Hematopoietic multipotent progenitor cell treated with erythropoietin and hydrocortisone succinate and interleukin-3 and kit ligand, for 8 days (in vitro differentiated cells): ENCODE data around the gene NUDT14.

Experiments used
- DNase-seq: peaks from one replicate; pipeline ENCODE4 v3.0.0-alpha.2; 2015

Gene NUDT14

DNA sequence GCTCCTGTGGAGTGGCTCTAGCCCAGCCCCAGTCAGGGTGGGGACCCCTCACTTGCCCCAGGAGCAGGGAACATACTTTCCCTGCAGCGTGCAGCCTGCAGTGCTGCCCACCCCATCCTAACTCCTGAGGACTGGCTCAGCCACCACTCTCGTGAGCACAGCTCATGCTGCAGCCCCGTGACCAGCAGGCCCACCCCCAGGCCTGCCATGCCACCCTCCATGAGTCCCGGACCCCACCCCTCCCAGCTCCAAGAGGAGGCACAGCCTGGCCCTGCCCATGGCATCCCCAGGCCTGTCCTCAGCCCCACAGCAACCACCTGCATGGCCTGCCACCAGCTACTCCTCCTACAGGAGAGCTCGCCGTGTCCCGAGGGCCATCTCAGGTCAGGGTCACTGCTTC is 8.6 kb downstream of the NUDT14 start:
- DNase-seq = no peak

DNA sequence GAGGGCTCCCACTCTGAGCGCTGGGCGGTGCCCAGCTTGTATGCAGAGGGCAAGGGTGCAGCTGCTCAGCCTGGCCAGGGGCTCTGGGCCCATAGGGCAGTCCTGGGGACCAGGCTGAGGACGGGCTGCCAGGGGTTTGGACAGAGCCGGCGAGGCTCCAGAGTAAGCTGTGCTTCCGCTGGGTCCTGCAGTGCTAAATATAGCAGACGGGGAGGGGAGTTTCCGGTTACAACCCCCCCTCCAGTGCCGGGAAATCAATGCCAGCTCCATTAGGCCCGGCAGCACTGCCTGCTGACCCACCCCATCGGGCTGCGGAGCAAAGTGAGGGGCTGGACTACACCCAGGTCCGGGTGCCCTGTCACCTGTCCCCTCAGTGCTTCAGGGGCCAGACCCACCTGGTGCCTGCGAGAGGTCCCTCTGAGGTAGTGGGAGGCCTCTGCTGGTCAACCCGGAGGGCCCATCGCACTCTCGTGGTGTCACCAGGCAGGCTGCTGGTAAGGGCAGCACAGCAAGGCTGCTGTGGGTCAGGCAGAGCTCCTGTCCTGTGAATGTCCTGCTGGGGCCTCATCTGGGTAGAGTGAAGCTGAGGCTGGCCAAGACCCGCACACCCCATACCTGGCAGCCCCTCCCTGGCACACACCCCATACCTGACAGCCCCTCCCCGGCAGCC is 10.0 kb downstream of the NUDT14 start:
- no peak for DNase-seq

DNA sequence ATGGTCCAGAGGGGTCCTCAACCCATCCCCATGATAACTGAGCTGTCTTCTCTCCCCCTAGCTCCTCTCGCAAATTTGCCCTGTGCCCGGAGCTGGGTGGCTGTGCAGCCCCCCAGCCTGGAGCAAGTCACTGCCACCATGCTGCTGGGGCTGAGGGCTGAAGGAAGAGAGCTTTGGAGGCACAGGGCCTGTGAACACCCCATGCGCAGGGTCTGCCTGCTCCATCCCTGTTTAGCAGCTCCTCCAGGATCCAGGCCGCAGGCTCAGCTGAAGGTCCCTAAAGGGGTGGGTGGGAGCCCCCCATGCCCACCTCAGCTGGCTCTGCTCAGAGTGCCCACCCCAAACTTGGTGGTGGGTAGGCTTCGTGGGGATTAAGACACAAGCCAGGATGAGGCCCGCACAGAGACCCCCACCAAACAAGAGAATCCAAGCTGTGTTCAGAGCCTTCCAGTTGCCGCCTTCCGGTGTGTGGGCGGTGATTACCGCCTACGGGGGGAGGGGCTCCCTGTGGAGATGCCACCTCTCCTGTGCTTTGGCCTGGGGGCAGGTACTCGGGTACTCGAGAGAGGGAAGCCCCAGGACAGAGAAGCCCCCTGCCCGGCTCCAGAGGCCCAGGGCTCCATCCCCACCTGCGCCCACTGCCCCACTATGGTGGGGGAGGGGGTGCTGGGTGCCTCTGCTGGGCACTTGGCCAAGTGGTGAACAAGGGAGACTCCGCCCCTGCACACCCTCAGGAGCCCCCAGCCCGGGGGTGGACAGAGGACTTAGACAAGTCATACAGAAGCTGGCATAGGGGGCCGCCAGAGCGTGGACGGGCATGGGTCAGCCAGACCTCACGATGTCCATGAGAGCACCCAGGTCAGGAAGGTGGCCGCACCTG is 11.1 kb downstream of the NUDT14 start:
- DNase-seq = no peak

DNA sequence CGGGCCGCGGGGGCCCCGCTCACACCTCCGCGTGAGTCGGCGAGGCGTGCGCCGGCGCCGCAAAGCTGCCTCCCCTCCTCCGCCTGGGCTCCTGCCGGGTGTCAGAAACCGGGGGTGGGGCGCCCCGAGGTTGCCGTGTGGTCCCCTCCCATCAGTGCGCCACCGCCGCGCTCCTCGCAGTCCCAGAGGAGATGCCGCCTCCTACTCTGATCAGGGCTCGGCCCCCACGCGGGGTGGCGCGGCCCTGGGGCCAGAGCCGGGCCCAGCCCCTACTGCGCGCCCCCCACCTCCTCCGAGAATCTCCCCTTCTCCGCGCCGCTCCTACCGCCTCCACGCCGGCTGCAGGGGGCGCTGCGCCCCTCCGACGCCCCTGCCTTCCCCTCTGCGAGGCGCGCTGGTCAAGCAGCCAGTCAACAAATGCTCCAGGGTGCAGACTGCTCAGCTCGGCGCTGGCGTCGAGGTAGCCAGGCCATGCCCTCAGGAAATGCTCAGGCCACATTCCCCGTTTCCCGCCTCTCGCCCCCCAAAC is 12.1 kb downstream of the NUDT14 start:
- DNase-seq = no peak

DNA sequence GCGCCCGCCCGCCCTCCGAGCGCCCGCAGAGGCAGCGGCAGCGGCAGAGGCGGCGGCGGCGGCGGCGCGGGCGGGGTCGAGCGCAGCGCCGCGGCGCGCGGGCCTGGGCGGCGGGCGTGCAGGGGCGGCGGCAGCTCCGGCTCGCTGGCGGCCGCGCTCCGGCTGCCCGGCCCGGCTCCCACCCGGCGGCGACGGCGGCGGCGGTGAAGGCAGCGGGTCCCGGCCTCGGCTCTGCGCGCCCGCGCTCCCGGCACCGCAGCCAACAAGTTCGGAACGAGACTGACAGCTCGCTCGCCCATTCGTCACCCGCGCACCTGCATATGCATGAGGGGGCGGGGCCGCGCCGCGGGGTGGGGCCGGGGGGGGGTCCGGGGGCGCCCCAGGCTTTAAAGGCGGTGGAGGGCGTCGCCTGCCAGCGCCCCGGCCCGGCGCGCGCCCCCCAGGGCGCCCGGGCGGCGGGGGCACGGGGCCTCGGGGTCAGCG is 12.6 kb downstream of the NUDT14 start, which contains the start of gene JAG2:
JAG2 (minus strand) TSS at position 281 of the 483 bp plus-strand sequence. CDS start 356 bp downstream, outside the sequence.
- DNase-seq = peak; percentile 28

DNA sequence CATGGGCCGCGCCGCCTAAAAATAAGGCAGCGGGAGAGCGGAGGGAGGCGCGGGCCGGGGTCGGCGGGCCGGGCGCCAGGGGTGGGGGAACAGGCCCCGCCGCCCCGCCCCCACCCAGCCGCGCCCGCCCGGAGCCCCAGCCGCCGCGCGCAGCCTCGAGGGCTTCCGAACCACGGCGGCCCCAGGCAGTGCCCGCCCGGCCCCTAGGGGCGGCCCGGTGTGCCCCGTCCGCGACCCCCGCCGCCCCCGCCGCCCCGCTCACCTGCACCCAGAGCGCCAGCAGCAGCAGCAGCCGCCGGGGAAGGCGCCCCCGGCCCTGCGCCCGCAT is 13.1 kb downstream of the NUDT14 start:
- no peak for DNase-seq

DNA sequence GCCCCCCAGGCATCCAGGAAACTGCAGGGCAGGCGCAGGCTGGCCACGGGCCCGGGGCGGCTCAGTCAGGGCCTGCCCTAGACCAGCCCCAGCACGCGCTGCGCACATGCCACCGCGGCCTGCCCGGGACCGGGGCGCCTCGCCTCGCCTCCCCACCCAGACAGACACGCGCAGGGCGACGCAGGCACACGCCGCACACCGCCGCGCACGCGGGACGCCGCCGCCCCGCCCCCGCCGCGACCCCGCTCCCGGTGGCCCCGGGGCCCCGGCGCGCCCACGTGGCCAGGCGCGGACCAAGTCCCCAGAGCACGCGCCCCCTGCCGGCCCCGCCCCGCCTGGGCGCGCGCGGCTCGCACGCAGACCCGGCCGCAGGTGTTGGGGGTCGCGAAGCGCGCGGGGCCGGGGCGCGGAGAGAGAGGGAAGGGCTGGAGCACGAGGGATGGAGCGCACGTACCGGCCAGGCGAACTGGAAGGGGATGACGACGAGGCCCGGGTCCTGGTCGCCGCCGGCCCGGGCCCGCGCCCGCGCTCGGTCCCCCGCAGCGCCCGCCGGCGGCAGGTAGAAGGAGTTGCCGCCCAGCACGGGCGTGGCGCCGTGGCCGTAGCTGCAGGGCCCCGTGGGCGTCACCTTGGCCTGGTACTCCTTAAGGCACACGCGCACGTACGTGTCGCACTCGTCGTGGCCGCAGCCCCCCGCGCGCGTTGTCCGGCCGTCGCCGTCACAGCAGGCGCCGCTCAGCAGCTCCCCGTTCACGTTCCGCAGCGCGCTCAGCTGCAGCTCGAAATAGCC is 13.6 kb downstream of the NUDT14 start:
- DNase-seq = no peak

DNA sequence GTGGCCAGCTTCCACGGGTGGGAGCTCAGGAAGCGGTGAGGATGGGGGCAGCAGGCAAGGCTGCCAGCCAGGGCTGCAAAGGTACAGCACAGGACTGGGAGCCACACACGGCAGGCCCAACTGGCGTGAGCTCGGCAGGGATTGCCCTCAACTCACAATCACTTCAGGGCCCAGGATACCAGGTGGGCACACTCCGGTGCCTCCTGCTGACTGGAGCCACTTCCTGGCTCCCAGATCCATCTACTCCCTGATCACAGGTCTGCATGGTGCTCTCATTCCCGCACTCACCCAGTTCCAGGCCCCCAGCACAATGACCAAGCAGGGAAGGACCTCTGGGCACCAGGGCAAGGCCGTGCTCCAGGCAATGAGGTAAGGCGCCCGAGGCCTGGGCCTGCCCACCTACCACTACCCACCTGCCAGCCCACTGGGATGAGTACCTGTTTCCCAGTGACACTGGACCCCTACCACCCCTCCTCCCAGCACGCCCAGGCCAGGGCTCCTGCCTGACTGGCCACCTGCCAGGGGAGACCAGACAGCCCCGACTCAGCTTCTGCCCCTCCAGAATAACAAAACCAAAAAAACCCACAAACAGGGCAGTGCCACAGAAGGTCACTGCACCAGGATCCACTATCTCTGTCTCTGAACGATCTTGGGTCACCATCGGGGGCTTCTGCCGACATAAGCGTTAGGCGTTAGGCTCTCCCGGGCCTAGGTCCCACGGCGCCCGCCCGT is 14.4 kb downstream of the NUDT14 start:
- DNase-seq = no peak

DNA sequence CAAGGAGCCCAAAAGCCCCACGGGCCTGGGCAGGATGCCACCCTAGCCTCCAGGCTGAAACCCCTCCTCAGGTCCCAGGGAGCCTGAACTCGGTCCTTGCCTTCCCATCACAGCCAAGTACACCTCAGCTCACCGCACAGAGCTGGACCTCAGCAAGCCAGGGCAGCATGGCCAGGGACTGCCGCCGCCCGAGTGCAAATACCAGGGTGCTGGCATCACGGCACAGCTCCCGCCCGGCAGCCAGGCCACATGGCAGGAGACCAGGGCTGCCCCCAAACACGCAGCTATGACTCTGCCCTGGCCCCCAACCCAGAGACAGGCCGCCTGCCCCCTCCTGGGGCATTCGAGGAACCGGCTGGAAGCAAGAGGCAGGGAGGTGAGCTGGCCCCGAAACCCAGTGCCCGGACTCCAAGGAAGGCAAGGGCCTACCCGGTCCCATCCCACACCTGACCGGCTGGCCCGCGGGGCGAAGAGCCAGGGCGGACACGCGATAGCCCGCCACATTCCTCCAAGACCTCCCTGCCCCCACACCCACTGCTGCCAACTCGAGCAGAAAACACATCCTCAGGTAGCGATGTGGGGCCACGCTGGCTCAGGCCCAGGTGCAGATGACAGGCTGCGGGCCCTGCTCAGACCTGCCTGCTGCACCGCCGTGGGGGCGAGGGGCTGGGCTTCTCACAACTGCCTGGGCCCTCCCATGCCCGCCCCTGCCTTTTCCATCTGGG is 15.2 kb downstream of the NUDT14 start:
- no peak for DNase-seq

DNA sequence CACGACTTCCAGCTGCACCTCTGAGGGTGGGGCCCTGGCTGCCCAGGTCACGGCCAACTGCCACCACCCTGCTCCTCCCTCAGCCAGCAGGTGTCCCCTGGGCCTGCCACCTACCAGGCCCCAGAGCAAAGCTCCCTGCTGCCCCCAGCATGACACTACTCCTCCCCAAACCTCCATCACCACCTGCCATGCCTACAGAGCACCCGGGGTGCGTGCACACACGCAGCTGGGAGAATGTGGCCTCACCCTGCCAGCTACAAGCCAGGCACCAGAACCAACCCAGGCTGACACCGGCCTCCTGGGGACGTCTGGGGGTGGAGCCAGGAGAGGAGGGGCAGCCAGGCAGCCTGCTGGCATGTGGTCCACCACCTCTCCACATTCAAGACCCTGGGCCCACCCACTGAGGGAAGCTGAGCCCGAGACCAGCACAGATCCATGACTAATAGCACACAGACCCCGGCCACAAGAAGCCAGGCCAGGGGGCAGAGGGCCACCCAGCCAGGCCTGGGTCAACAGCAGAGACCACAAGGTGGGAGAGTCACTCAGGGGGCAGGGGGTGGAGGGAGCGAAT is 15.9 kb downstream of the NUDT14 start:
- DNase-seq = no peak

DNA sequence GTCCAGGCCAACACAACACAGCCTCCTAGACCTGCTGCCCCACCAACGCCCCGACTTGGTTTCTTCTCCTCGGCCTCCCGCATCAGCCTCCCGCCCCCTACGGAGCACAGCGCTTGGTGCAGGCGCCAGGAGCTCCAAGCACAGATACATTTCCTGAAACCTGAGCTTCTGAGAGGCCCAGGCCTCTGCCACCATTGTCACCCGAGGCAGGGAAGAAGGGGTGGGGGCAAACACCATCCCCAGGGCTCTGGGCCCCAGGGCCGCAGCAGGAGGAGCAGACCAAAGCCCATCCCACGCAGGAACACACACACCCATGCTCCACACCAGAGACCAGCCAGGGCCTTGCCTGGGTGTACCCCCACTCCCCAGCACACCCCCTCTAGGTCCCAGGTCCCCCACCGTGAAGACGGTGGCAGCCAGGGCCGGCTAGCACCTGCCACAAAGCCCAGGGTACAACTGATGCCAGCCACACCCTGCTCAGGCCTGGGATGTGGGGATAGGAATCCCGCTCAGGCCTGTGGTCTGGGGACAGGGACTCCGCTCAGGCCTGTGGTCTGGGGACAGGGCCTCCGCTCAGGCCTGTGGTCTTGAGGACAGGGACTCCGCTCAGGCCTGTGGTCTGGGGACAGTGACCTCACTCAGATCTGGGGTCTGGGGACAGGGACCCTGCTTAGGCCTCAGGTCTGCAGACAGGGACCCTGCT is 17.9 kb downstream of the NUDT14 start:
- DNase-seq = no peak

DNA sequence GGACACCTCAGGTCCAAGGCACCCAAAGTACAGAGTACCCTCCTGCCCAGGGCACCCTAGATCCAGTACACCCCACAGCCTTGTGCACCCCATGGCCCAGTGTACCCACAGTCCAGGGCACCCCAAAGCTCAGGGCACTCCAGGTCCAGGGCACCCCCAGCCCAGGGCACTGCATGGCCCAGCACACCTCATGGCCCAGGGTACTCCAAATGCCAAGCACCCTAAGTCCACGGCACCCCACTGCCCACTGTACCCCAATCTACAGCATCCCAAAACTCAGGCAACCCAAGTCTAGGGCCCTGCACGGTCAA is 18.5 kb downstream of the NUDT14 start:
- DNase-seq = no peak

DNA sequence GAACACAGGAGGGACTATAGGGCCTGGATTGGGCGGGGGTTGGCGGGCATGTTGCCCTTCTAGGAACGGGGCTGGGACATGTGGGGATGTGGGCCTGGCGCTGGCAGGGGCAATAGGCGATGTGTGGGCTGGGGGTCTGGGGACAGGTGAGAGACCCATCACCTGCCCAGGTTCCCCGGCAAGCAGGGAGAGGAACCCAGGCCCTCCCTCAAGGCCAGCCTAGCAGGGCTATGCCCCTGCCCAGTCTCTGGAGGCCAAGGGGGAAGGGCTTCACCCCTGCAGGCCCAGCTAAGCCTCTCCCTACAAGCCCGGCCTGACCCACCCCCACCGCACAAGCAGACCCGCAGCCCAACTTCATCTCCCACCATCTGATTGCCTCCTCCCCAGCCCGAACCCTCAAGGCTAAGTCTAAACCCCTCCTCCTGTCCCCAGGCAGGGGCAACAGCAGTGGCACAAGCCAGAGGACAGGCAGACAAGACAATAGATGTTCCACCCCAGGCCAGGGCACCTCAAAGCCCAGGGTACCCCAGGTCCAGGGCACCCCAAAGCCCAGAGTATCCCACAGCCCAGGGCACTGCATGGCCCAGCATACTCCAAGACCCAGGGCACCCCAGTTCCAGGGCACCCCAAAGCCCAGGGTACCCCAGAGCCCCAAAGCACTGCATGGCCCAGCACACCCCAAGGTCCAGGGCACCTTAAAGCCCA is 19.0 kb downstream of the NUDT14 start:
- DNase-seq = no peak

DNA sequence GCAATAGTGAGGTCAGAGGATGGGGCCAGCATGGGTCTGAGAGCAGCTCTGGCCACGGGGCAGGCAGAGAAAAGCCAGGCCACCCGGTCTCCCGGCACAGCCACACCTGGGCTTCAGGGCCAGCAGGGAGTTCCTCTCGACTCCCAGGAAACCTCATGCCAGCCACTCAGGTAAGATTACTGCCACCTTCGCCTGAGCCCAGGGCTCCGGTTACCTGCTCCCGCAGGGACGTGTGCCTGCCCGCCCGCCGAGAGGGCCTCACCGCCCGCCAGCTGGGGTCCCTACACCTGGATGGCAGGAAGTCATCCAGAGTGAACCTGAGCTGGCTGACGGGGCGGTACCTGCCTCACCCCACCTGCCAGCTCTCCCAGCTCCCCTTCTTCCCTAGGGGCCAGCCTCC is 19.8 kb downstream of the NUDT14 start:
- DNase-seq = no peak

DNA sequence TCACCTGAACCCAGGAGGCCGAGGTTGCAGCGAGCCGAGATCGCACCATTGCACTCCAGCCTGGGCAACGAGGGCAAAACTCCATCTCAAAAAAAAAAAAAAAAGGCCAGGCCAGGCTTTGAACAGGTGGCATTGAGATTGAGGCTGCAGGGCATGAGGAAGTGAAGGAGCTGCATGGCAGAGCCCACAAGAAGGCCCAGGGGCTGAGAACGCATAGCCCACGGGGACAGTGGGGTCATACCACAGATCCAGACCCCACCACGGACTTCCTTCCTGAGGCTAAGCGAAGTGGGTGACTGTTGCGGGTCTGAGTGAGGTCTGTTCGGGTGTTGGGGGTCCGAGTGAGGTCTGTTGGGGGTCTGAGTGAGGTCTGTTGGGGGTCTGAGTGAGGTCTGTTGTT is 20.3 kb downstream of the NUDT14 start:
- DNase-seq = no peak

DNA sequence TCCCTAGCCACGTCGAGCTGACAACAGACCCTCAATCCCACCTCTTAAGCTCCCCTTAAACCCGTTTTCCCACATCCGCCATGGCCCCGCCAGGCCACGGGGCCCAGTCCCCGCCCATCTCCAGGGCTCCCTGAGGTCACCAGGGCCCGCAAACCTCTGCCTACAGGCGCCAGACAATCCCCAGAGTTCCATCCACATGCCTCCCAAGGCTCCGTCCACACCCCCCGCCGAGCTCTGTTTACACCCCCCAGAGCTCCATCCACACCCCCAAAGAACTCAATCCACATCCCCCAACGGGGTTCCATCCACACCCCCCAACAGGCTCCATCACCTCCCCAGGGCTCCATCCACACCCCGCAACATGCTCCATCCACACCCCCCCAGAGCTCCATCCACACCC is 21.8 kb downstream of the NUDT14 start:
- no peak for DNase-seq

DNA sequence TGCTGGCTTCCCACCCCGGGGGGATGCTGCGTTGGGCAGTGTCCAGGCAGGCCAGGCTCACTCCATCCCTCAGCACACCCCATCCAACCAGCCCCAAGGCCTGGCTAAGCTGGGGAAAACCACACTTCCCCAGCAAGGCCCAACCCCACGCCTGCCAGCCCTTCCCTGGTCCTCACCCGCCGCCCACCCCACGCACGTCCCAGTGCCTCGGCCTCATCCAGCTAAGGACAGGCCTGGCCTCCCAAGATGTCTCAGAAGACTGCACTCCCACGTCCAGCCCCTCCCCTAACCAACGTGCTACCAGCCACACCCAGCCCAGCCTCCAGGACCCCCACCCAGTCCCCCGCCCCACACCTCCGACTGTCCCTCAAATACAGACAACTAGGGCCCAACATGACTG is 22.3 kb downstream of the NUDT14 start:
- no peak for DNase-seq

DNA sequence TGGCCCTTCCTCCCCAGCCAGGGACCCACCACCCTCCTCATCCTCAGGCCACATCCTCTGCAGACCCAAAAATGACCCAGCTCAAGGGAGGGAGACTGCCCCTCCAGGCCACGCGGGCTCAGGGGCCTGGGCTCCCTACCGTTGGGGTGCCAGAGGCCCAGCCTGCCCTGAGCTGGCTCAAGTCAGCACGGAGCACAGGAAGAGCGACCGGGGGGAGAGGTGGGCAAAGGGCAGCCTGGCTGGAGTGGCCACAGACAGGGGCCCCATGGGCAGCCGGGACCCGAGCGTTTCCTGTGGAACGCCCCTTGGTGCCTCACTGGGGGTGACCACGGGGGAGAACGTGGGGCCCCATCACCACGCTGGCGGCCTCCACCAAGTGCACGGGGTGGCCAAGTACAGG is 23.2 kb downstream of the NUDT14 start:
- no peak for DNase-seq

DNA sequence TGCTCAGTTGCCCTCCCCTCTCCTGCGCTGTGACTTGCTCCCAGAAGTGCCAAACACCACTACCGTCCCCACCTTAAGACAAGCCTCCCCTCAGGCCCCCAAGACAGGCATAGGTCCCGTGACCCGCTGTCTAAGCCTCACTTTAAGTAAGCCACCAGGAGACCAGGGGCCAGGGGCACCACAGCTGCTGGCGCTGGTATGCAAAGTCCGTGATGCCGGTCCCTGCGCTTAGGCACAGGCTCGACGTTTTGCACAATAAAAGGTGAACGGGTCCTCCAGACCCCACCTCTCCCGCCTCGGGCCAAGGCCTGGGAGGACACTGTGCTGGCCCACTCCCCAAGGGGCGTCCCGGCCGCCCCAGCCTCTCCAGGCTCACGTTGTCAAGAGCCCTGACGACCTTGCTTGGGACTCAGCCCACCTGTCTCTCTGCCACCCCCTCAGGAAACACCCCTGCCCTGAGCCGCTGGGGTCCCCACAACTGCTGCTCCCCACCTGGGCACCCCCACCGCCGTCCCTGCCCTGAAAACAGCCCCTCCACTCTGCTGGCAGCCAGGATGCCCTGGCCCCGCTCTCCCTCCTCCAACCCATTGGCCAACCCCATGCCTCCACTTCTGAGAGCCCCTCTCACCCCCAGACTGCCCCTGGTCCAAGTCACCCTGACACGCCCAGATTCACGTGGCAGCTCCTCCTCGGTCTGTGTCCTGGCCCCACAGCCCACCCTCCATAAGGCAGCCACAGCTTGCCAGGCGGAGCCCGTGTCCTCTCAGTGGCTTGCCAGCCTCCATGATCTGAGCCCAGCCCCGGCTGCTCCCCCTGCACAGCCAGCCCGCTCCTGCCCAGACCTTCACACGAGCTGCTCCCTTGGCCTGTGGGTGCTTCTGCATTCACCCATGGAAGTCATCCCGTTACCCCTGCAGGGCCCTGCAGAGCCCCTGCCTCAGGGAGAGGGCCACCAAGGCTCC is 24.4 kb downstream of the NUDT14 start:
- no peak for DNase-seq
